DOHH2 (cell line): ENCODE data around the gene RUNDC1.

ENCODE experiments used
- H3F3A ChIP-seq: fragments of 200-600 bp; sonication (generic), shearing (Covaris generic); 2 replicates; pipeline ENCODE4 v1.6.0; 2016; ENCODE audit warnings: antibody characterized with exemption, mild to moderate bottlenecking; ENCODE audit not compliant: control insufficient read depth, insufficient read depth
- H3K27ac ChIP-seq: fragments of 200-600 bp; sonication (generic); 2 replicates; pipeline ENCODE4 v1.5.1; 2014; ENCODE audit warnings: low read depth, mild to moderate bottlenecking, low read length, moderate library complexity
- H3K27me3 ChIP-seq: fragments of 200-600 bp; sonication (generic); 2 replicates; pipeline ENCODE4 v1.6.1; 2014; ENCODE audit warnings: mild to moderate bottlenecking, low read length, mixed read lengths; ENCODE audit not compliant: control insufficient read depth
- H3K36me3 ChIP-seq: fragments of 200-600 bp; sonication (generic); 2 replicates; pipeline ENCODE4 v1.6.1; 2014; ENCODE audit warnings: mild to moderate bottlenecking, low read length, moderate library complexity, mixed read lengths; ENCODE audit not compliant: control insufficient read depth
- H3K4me1 ChIP-seq: fragments of 200-600 bp; sonication (generic); 2 replicates; pipeline ENCODE4 v1.6.1; 2014; ENCODE audit warnings: mild to moderate bottlenecking, low read length, mixed read lengths; ENCODE audit not compliant: control insufficient read depth
- H3K4me2 ChIP-seq: fragments of 200-600 bp; sonication (generic); 2 replicates; pipeline ENCODE4 v1.6.0; 2014; ENCODE audit warnings: mild to moderate bottlenecking, low read length, moderate library complexity
- H3K4me3 ChIP-seq: fragments of 200-600 bp; sonication (generic); 2 replicates; pipeline ENCODE4 v1.5.1; 2014; ENCODE audit warnings: mild to moderate bottlenecking, low read length, mixed read lengths
- H3K79me2 ChIP-seq: fragments of 200-600 bp; sonication (generic); 2 replicates; pipeline ENCODE4 v1.6.1; 2014; ENCODE audit warnings: mild to moderate bottlenecking, low read length, mixed read lengths; ENCODE audit not compliant: control insufficient read depth
- H3K9me2 ChIP-seq: fragments of 200-600 bp; sonication (generic); replicated peaks from 2 replicates; pipeline ENCODE4 v1.6.1; 2014; ENCODE audit warnings: mild to moderate bottlenecking, low read length, mixed read lengths; ENCODE audit not compliant: control insufficient read depth
- H3K9me3 ChIP-seq: fragments of 200-600 bp; sonication (generic); 2 replicates; pipeline ENCODE4 v1.6.1; 2014; ENCODE audit warnings: antibody characterized with exemption, low read length, mixed read lengths; ENCODE audit not compliant: control insufficient read depth, insufficient read depth
- H4K20me1 ChIP-seq: fragments of 200-600 bp; sonication (generic); 2 replicates; pipeline ENCODE4 v1.6.0; 2014; ENCODE audit warnings: low read depth, mild to moderate bottlenecking, antibody characterized with exemption, low read length, moderate library complexity; ENCODE audit not compliant: control insufficient read depth, insufficient read depth
- CTCF ChIP-seq: fragments of 200-600 bp; sonication (generic); IDR thresholded peaks from one replicate; pipeline ENCODE4 v1.5.1; 2014; ENCODE audit warnings: antibody characterized with exemption, mild to moderate bottlenecking, low read depth, low read length; ENCODE audit not compliant: poor library complexity, severe bottlenecking
- EZH2phosphoT487 ChIP-seq: fragments of 200-600 bp; sonication (generic); IDR thresholded peaks from 2 replicates; pipeline ENCODE4 v1.6.1; 2017; ENCODE audit warnings: borderline replicate concordance, mild to moderate bottlenecking, antibody characterized with exemption, low read length, moderate library complexity, mixed read lengths

Gene RUNDC1

GRCh38 chr17:43042025-43042628, 61.8 kb downstream of the RUNDC1 start:
- Histone ChIP-seq H3K9me2 (no peaks in the 10 kb centered on the region), H3K4me1 (no peaks in the 10 kb centered on the region), H3K27me3 (no peaks in the 10 kb centered on the region), H3K4me3 (no peak overlapping the region), H3K79me2 (no peaks in the 10 kb centered on the region), H3K36me3 (peaks cover 38% of the 10 kb centered on the region), H3K9me3 (no peaks in the 10 kb centered on the region), H3K4me2 (no peak overlapping the region), H3K27ac (no peak overlapping the region), H3F3A (peaks cover 3% of the 10 kb centered on the region; the same call in 1 of the 2 replicates), H4K20me1 (no peaks in the 10 kb centered on the region)
- TF ChIP-seq EZH2phosphoT487 = no peak
- TF ChIP-seq CTCF = no peak
